Measurements from ENCODE around the gene EFCAB5. TPM values are rescaled to one million over a fixed set of nuclear protein-coding genes. Genes with fewer than 3 reads are reported as not detected.
A peak's percentile ranks its signal among the peaks of the same experiment; 100 is the strongest.
"Not testable (repeated sequence)": the region's sequence is repeated elsewhere in the genome, so short reads cannot be mapped to it uniquely, and the experiment has no call there.

The EFCAB5 gene
- total RNA-seq, 1 experiment from 2014 or later: 0.07 TPM

DNA sequence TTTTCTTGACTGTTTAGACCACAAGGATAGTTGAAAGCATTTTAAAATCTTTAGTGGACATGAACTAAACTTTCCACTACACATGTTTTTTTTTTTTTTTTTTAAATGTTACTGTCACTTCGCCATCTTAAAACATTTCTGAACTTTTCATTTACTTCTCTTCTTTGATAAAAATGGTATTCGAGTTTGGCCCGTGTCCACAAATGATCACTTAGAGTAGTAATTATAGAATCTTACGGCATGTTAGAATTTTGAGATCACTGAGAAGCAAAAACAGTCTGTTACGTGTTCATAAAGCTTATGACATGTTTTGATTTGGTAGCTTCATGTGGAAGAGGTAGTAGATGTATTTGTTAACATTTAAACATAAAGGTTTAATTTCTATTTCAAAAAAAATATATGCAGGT, 176.2 kb downstream of the EFCAB5 start:
- CTCF ChIA-PET: no interaction called here
- Histone ChIP-seq H3K27ac (ENCODE audit: low read length) (peak overlapping the region; percentile 85), H3K4me2 (ENCODE audit: low read length) (peak overlapping the region; percentile 94), H3K36me3 (ENCODE audit: low read depth, low read length) (peaks cover 4% of the 10 kb centered on the region; the same call in 1 of the 2 replicates), H3F3A (ENCODE audit: low read length, unreplicated experiment) (peaks cover 3% of the 10 kb centered on the region), H3K9me3 (ENCODE audit: low read length) (no peaks in the 10 kb centered on the region), H3K9ac (ENCODE audit: low read length) (peak overlapping the region; percentile 99), H4K20me1 (ENCODE audit: low read length) (no peaks in the 10 kb centered on the region), H3K4me1 (ENCODE audit: insufficient read depth, low read length) (peaks cover 22% of the 10 kb centered on the region), H3K9me2 (replicated peaks; ENCODE audit: low read length) (no peaks in the 10 kb centered on the region), H3K4me3 (ENCODE audit: low read length) (peak overlapping the region; percentile 89), H3K27me3 (ENCODE audit: low read length) (no peaks in the 10 kb centered on the region), H2AFZ (ENCODE audit: low read length) (no peak overlapping the region), H3K79me2 (ENCODE audit: low read length) (peaks cover 52% of the 10 kb centered on the region)
- no TSS peak for BruUV-seq (replicated peaks)
- no peak for ATAC-seq
- intact Hi-C loops (cut with micrococcal nuclease): no loop called here
- TF ChIP-seq EZH2 (IDR thresholded peaks at IDR 0.05; ENCODE audit: low read length, unreplicated experiment): no peak
- TF ChIP-seq EZH2phosphoT487 (IDR thresholded peaks at IDR 0.05; ENCODE audit: borderline replicate concordance, low read length): no peak
- no peak for DNase-seq
- POLR2A ChIA-PET (ENCODE audit: unreplicated experiment): no interaction called here

DNA sequence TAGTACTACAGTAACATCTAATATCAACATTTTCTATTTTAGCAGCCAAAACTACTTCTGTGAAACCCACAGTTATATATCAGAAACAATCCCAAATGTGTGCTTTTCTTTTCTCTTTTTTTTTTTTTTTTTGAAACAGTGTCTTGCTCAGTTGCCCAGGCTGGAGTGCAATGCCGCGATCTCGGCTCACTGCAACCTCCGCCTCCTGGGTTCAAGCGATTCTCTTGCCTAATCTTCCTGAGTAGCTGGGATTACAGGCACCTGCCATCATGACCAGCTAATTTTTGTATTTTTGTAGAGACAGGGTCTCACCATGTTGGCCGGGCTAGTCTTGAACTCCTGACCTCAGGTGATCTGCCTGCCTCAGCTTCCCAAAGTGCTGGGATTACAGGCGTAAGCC, 177.2 kb downstream of the EFCAB5 start:
- H3K36me3 ChIP-seq (ENCODE audit: low read depth, low read length); POLR2A ChIA-PET (ENCODE audit: unreplicated experiment); H2AFZ ChIP-seq (ENCODE audit: low read length); DNase-seq; CTCF ChIA-PET; H3K9me2 ChIP-seq (replicated peaks; ENCODE audit: low read length); BruUV-seq (replicated peaks); H3K27me3 ChIP-seq (ENCODE audit: low read length); H3K9me3 ChIP-seq (ENCODE audit: low read length); H3K27ac ChIP-seq (ENCODE audit: low read length); H3F3A ChIP-seq (ENCODE audit: low read length, unreplicated experiment); H4K20me1 ChIP-seq (ENCODE audit: low read length); ATAC-seq; intact Hi-C loops (cut with micrococcal nuclease): not testable (repeated sequence)
- peaks cover 59% of the 10 kb centered on the region for H3K79me2 ChIP-seq (ENCODE audit: low read length)
- H3K4me3 ChIP-seq (ENCODE audit: low read length): peak overlapping the region; percentile 89; the same call in 1 of the 2 replicates
- H3K4me1 ChIP-seq (ENCODE audit: insufficient read depth, low read length): peaks cover 16% of the 10 kb centered on the region
- H3K4me2 ChIP-seq (ENCODE audit: low read length): peak overlapping the region; percentile 94
- H3K9ac ChIP-seq (ENCODE audit: low read length): 0 out of 2 replicates have a peak overlapping the region, but pooled peaks have one; percentile 99

DNA sequence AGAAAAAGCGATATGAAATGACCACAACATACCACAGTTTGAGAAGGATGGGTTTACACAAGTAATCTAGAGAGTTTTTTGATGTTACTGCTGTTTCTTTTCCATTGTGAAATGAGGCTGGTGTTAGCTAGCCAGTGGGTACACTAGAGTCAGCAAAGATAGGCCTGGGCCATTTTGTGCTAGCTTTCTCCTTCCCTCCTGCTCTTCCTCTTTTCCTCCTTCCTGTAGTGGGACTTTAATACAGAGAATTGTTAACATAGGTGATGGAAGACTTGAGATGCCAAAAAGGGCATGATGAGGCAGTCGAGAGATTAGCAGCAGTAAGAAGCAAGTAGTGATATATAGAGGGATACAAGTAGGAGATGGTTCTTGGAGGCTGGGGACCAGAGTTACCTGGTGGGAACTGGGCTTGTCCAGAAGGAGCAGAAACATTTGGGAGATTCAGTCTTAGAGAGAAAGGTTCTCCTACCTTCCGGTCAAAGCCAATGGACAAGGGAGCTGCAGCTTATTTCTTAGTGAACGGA, 182.9 kb downstream of the EFCAB5 start:
- no peak for ATAC-seq
- H3K4me3 ChIP-seq (ENCODE audit: low read length): no peak overlapping the region
- H3K9me2 ChIP-seq (replicated peaks; ENCODE audit: low read length): no peaks in the 10 kb centered on the region
- no peaks in the 10 kb centered on the region for H3F3A ChIP-seq (ENCODE audit: low read length, unreplicated experiment)
- TF ChIP-seq EZH2 (IDR thresholded peaks at IDR 0.05; ENCODE audit: low read length, unreplicated experiment): no peak
- no peak for TF ChIP-seq EZH2phosphoT487 (IDR thresholded peaks at IDR 0.05; ENCODE audit: borderline replicate concordance, low read length)
- TF ChIP-seq, protein P1, sequence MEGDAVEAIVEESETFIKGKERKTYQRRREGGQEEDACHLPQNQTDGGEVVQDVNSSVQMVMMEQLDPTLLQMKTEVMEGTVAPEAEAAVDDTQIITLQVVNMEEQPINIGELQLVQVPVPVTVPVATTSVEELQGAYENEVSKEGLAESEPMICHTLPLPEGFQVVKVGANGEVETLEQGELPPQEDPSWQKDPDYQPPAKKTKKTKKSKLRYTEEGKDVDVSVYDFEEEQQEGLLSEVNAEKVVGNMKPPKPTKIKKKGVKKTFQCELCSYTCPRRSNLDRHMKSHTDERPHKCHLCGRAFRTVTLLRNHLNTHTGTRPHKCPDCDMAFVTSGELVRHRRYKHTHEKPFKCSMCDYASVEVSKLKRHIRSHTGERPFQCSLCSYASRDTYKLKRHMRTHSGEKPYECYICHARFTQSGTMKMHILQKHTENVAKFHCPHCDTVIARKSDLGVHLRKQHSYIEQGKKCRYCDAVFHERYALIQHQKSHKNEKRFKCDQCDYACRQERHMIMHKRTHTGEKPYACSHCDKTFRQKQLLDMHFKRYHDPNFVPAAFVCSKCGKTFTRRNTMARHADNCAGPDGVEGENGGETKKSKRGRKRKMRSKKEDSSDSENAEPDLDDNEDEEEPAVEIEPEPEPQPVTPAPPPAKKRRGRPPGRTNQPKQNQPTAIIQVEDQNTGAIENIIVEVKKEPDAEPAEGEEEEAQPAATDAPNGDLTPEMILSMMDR (conservative IDR thresholded peaks at IDR 0.05; ENCODE audit: low read depth, low read length): no peak
- intact Hi-C loops (cut with micrococcal nuclease): no loop called here
- no peak for DNase-seq
- 0 out of 2 replicates have a peak, but pooled peaks cover 8% of the 10 kb centered on the region for H4K20me1 ChIP-seq (ENCODE audit: low read length)
- H3K4me1 ChIP-seq (ENCODE audit: insufficient read depth, low read length): no peaks in the 10 kb centered on the region
- CTCF ChIA-PET: interaction anchor here (0.6 kb wide), 1 partner anchor 69 kb away, joined by 3 read pairs; no protein-coding TSS in a partner anchor
- H3K36me3 ChIP-seq (ENCODE audit: low read depth, low read length): peaks cover 17% of the 10 kb centered on the region
- no peak overlapping the region for H3K9ac ChIP-seq (ENCODE audit: low read length)
- no peaks in the 10 kb centered on the region for H3K9me3 ChIP-seq (ENCODE audit: low read length)
- no peaks in the 10 kb centered on the region for H3K27me3 ChIP-seq (ENCODE audit: low read length)
- POLR2A ChIA-PET (ENCODE audit: unreplicated experiment): interaction anchor here (0.7 kb wide), 1 partner anchor 32 kb away, joined by 4 read pairs; no protein-coding TSS in a partner anchor
- H3K4me2 ChIP-seq (ENCODE audit: low read length): no peak overlapping the region
- BruUV-seq (replicated peaks): no TSS peak
- peaks cover 59% of the 10 kb centered on the region for H3K79me2 ChIP-seq (ENCODE audit: low read length)
- H2AFZ ChIP-seq (ENCODE audit: low read length): no peak overlapping the region
- H3K27ac ChIP-seq (ENCODE audit: low read length): no peak overlapping the region
